B cell (primary cell): ENCODE measurements around the gene PREX1. TPM values are rescaled to one million over a fixed set of nuclear protein-coding genes. Genes with fewer than 3 reads are reported as not detected.
A peak's percentile ranks its signal among the peaks of the same experiment; 100 is the strongest.

Source experiments
- ATAC-seq: fragments of 200-7000 bp; cut with Tn5 transposase; one replicate; pipeline ENCODE4 v1.10.0; 2021; ENCODE audit warnings: low read depth, mild to moderate bottlenecking, moderate number of reproducible peaks, moderate library complexity
- CTCF ChIA-PET: fragments of 350-600 bp; sonication (Branson Sonifier 250); formaldehyde crosslinking; loops from one replicate; lab custom pipeline; 2021; ENCODE audit warnings: antibody characterized with exemption, inconsistent platforms; lab: Charles Lee
- POLR2A ChIA-PET: fragments of 350-600 bp; sonication (Branson Sonifier 250); formaldehyde crosslinking; loops from one replicate; lab custom pipeline; 2021; ENCODE audit warnings: antibody characterized with exemption; lab: Charles Lee
- DNase-seq: peaks from one replicate; pipeline ENCODE4 v3.0.0; 2013
- H2AFZ ChIP-seq: 2 replicates; pipeline ENCODE4 v1.6.1; 2012; ENCODE audit warnings: mild to moderate bottlenecking, low read depth, low read length; ENCODE audit not compliant: insufficient read depth, poor library complexity, severe bottlenecking
- H3K27ac ChIP-seq, 2 donors: 1 replicate in 1 of 2; 2 replicates in 1 of 2; pipeline ENCODE4 v1.5.1; 2012 to 2013; ENCODE audit warnings: low read length in 2 of 2, mild to moderate bottlenecking in 2 of 2, moderate library complexity in 1 of 2
- H3K27me3 ChIP-seq, 4 experiments: fragments of 200-600 bp in 1 of 4; sonication (generic) in 1 of 4; replicated peaks in 1 of 4; 1 replicate in 2 of 4; 2 replicates in 2 of 4; pipeline versions ENCODE4 v1.6.1 to v1.7.0; 2013 to 2016; ENCODE audit warnings: low read length in 3 of 4, mild to moderate bottlenecking in 2 of 4, mixed read lengths in 1 of 4, moderate library complexity in 1 of 4; ENCODE audit not compliant: insufficient read depth in 4 of 4, control insufficient read depth in 3 of 4; ENCODE audit errors: control extremely low read depth in 1 of 4
- H3K36me3 ChIP-seq, 2 experiments: replicated peaks in 1 of 2; 1 replicate in 1 of 2; 2 replicates in 1 of 2; pipeline versions ENCODE4 v1.6.1 to v1.7.1; 2013; ENCODE audit warnings: low read length in 1 of 2; ENCODE audit not compliant: insufficient read depth in 2 of 2, control insufficient read depth in 1 of 2; ENCODE audit errors: control extremely low read depth in 1 of 2, extremely low read depth in 1 of 2
- H3K4me1 ChIP-seq, 2 donors: fragments of 200-600 bp in 1 of 2; sonication (generic) in 1 of 2; 1 replicate in 1 of 2; 2 replicates in 1 of 2; pipeline versions ENCODE4 v1.5.1 to v1.6.1; 2013 to 2017; ENCODE audit warnings: low read length in 2 of 2; ENCODE audit not compliant: control insufficient read depth in 2 of 2, insufficient read depth in 2 of 2
- H3K4me2 ChIP-seq: replicated peaks from 2 replicates; pipeline ENCODE3; 2012; ENCODE audit warnings: mild to moderate bottlenecking, low read depth, low read length; ENCODE audit not compliant: poor library complexity, severe bottlenecking
- H3K4me3 ChIP-seq, 5 experiments: fragments of 200-600 bp in 1 of 5; sonication (generic) in 1 of 5; 1 replicate in 3 of 5; 2 replicates in 2 of 5; pipeline versions ENCODE4 v1.5.1 to v1.7.0; 2011 to 2016; ENCODE audit warnings: low read length in 4 of 5, mild to moderate bottlenecking in 4 of 5, low read depth in 2 of 5, control low read depth in 1 of 5, moderate library complexity in 1 of 5; ENCODE audit not compliant: insufficient read depth in 1 of 5; ENCODE audit errors: control extremely low read depth in 1 of 5, extremely low read depth in 1 of 5
- H3K79me2 ChIP-seq: fragments of 200-600 bp; sonication (generic); one replicate; pipeline ENCODE4 v1.6.0; 2016; ENCODE audit warnings: low read length; ENCODE audit not compliant: control insufficient read depth, insufficient read depth
- H3K9ac ChIP-seq: fragments of 200-600 bp; sonication (generic); 2 replicates; pipeline ENCODE4 v1.6.1; 2017; ENCODE audit warnings: mild to moderate bottlenecking, low read length, moderate library complexity
- H3K9me3 ChIP-seq, 3 donors: one replicate each; pipeline versions ENCODE4 v1.6.1 to v1.7.1; 2013; ENCODE audit warnings: low read length in 2 of 3; ENCODE audit not compliant: control insufficient read depth in 2 of 3, insufficient read depth in 1 of 3; ENCODE audit errors: control extremely low read depth in 1 of 3
- H4K20me1 ChIP-seq: 2 replicates; pipeline ENCODE4 v1.6.0; 2012; ENCODE audit warnings: mild to moderate bottlenecking, low read length; ENCODE audit not compliant: insufficient read depth, control insufficient read depth, poor library complexity, severe bottlenecking
- H3K27ac Mint-ChIP-seq: one replicate; pipeline ENCODE4 v1.8.0; 2021; ENCODE audit warnings: mixed read lengths
- H3K27me3 Mint-ChIP-seq: one replicate; pipeline ENCODE4 v1.8.0; 2021; ENCODE audit warnings: mixed read lengths
- H3K4me1 Mint-ChIP-seq: one replicate; pipeline ENCODE4 v1.8.0; 2021; ENCODE audit warnings: mixed read lengths
- H3K4me3 Mint-ChIP-seq: one replicate; pipeline ENCODE4 v1.8.0; 2021; ENCODE audit warnings: mixed read lengths
- H3K9me3 Mint-ChIP-seq: one replicate; pipeline ENCODE4 v1.8.0; 2022; ENCODE audit warnings: mixed read lengths; ENCODE audit not compliant: insufficient read depth
- CTCF ChIP-seq: fragments of 200-600 bp; IDR thresholded peaks from one replicate; pipeline ENCODE4 v1.8.0; 2022; ENCODE audit warnings: antibody characterized with exemption, mild to moderate bottlenecking
- EZH2 ChIP-seq: IDR thresholded peaks from 2 replicates; pipeline ENCODE4 v1.6.1; 2012; ENCODE audit warnings: borderline replicate concordance, low read depth, mild to moderate bottlenecking, moderate library complexity, low read length; ENCODE audit not compliant: insufficient read depth, poor library complexity, severe bottlenecking
- WGBS: methylation state at CpG from one replicate; pipeline ENCODE4 v1.1.5; 2013; ENCODE audit warnings: missing lambda C conversion rate; ENCODE audit not compliant: insufficient coverage; 5-methylcytosine and 5-hydroxymethylcytosine counted together
- intact Hi-C: fragments of 100-400 bp; cut with micrococcal nuclease; formaldehyde crosslinking; loops from one replicate; pipeline ENCODE4 v1.10.0; 2022
- polyA plus RNA-seq: library from polyadenylated mRNA; depleted of rRNA; stranded (reverse); fragments of >200 nt; gene quantifications from 2 replicates; pipeline ENCODE4 v1.2.3, GENCODE V29; 2012
- total RNA-seq, 2 donors: library from RNA; stranded (reverse); fragments of 120-200 nt in 1 of 2; gene quantifications; 1 replicate in 1 of 2; 2 replicates in 1 of 2; pipeline versions ENCODE4 v1.2.3 to v1.2.4, GENCODE V29; 2013 to 2022

The PREX1 gene
- total and polyA plus RNA-seq, 2 donors (not counting 1 experiment from before 2014, with no cell fraction given), result 79.1 to 99.4 TPM

DNA sequence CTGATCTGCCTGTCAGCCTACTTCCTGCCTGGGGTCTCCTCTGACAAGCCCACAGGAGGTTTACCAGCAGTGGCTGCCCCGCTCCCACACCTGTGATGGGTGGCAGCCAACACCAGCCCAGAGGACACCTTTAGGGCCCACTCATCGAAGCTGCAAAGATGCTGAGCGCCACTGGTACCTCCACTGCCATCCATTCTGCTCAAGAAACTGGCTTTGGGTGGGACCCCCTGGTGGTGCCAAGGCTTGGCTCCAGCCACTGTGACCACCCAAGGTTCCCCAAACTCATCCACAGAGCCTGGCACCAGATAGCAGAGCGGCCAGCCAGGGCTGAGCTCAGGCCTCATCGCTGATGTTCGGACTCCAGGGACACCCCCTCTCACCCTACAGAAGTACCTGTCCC, 42.5 kb downstream of the PREX1 start:
- peaks cover 0 to 3% (median 0%) of the 10 kb centered on the region in 3 donors for H3K9me3 ChIP-seq
- Mint-ChIP-seq H3K27me3 (no peaks in the 10 kb centered on the region), H3K27ac (no peak overlapping the region), H3K4me1 (peaks cover 61% of the 10 kb centered on the region), H3K4me3 (no peak overlapping the region), H3K9me3 (peaks cover 1% of the 10 kb centered on the region)
- no peak overlapping the region for H3K4me2 ChIP-seq
- intact Hi-C loops, result loop anchor here (5.0 kb wide), 2 partner anchors 33 to 63 kb away; no protein-coding TSS in a partner anchor
- H4K20me1 ChIP-seq, result peaks cover 90% of the 10 kb centered on the region
- no peak for ATAC-seq
- 98% methylated on average over 6 of the region's 6 CpGs for WGBS
- no peaks in the 10 kb centered on the region for H3K27me3 ChIP-seq
- no peak for DNase-seq
- ChIA-PET POLR2A (interaction anchor here (0.5 kb wide), 1 partner anchor 54 kb away, joined by 3 read pairs; no protein-coding TSS in a partner anchor), CTCF (no interaction called here)
- no peak overlapping the region for H3K4me3 ChIP-seq
- peaks cover 0 to 6% of the 10 kb centered on the region in 2 experiments for H3K36me3 ChIP-seq
- TF ChIP-seq EZH2 (no peak), CTCF (no peak)
- peak overlapping the region in 1 of 2 donors; percentile 14 for H3K27ac ChIP-seq
- no peak overlapping the region for H2AFZ ChIP-seq
- peaks cover 82% of the 10 kb centered on the region for H3K79me2 ChIP-seq
- no peak overlapping the region for H3K9ac ChIP-seq
- peaks cover 88 to 96% of the 10 kb centered on the region in 2 donors for H3K4me1 ChIP-seq

- Mint-ChIP-seq H3K27me3 (no peaks in the 10 kb centered on the region), H3K9me3 (peaks cover 6% of the 10 kb centered on the region)
- 52% methylated on average over 2 of the region's 5 CpGs for WGBS
These were observed 43.5 kb downstream of the PREX1 start for GRCh38 chr20:48784273-48784641.

More at GRCh38 chr20:48784273-48784641, 43.5 kb downstream of the PREX1 start:
- ATAC-seq, result no peak
- Histone ChIP-seq H3K4me3 (no peak overlapping the region), H3K79me2 (peaks cover 85% of the 10 kb centered on the region), H3K27ac (peak overlapping the region; percentile 50 to 78), H4K20me1 (peaks cover 90% of the 10 kb centered on the region), H2AFZ (no peak overlapping the region), H3K36me3 (peaks cover 0 to 6% of the 10 kb centered on the region in 2 experiments), H3K4me2 (no peak overlapping the region), H3K27me3 (no peaks in the 10 kb centered on the region), H3K9me3 (peaks cover 0 to 3% (median 2%) of the 10 kb centered on the region in 3 donors), H3K4me1 (peaks cover 85 to 90% of the 10 kb centered on the region in 2 donors), H3K9ac (no peak overlapping the region)
- DNase-seq, result no peak
- POLR2A ChIA-PET, result interaction anchor here (0.6 kb wide), 2 partner anchors 11 to 901 kb away, joined by 4 to 5 read pairs; no protein-coding TSS in a partner anchor
- peak overlapping the region; percentile 66 for H3K27ac Mint-ChIP-seq
- H3K4me3 Mint-ChIP-seq, result peak overlapping the region; percentile 21
- intact Hi-C loops, result no loop called here
- CTCF ChIA-PET, result interaction anchor here (1.2 kb wide), 1 partner anchor 9 kb away, joined by 4 read pairs; no protein-coding TSS in a partner anchor
- no peak for TF ChIP-seq CTCF
- no peak for TF ChIP-seq EZH2
- H3K4me1 Mint-ChIP-seq, result peaks cover 60% of the 10 kb centered on the region
